ENCODE data around the gene FBXO21. TPM values are rescaled to one million over a fixed set of nuclear protein-coding genes. Genes with fewer than 3 reads are reported as not detected.

Gene FBXO21
- total and polyA plus RNA-seq, 8 donors: 7.4 to 494 (median 32.2) TPM

GRCh38 chr12:117192057-117192456 lies 1.8 kb upstream of the FBXO21 start:
- peak; percentile 25 to 37 for DNase-seq
- Histone ChIP-seq H3K27ac (no peak overlapping the region), H3K4me1 (peaks cover 15 to 32% (median 23%) of the 10 kb centered on the region in 4 donors), H3K9me3 (no peaks in the 10 kb centered on the region), H3K4me3 (no peak overlapping the region), H3K36me3 (peaks cover 0 to under 1% (median under 1%) of the 10 kb centered on the region in 4 donors), H3K27me3 (no peaks in the 10 kb centered on the region)
- intact Hi-C loops (cut with DNase I; ENCODE audit: low total_unique reads): no loop called here
- TF ChIP-seq EP300 (IDR thresholded peaks at IDR 0.05) (no peak), POLR2A (IDR thresholded peaks at IDR 0.05) (no peak), POLR2AphosphoS5 (IDR thresholded peaks at IDR 0.05) (no peak), CTCF (IDR thresholded peaks at IDR 0.05) (no peak)
- WGBS, 5 donors: 57 to 75% (median 65%) methylated on average over 2 of the region's 2 CpGs

GRCh38 chr12:117189725-117190209 lies 503 bp downstream of the FBXO21 start:
- Histone ChIP-seq H3K9me3 (no peaks in the 10 kb centered on the region), H3K4me1 (peaks cover 15 to 35% (median 26%) of the 10 kb centered on the region in 4 donors), H3K27me3 (no peaks in the 10 kb centered on the region), H3K4me3 (peak overlapping the region; percentile 74 to 96 (median 85)), H3K27ac (peak overlapping the region; percentile 80 to 95 (median 89)), H3K36me3 (peaks cover 12 to 23% (median 22%) of the 10 kb centered on the region in 4 donors)
- 0 to 1% (median 0%) methylated on average over 2 to 52 of the region's 52 CpGs for WGBS, 5 donors
- DNase-seq: peak; percentile 31 to 74
- TF ChIP-seq CTCF (IDR thresholded peaks at IDR 0.05): no peak
- TF ChIP-seq POLR2A (IDR thresholded peaks at IDR 0.05): no peak
- TF ChIP-seq EP300 (IDR thresholded peaks at IDR 0.05): no peak
- no peak for TF ChIP-seq POLR2AphosphoS5 (IDR thresholded peaks at IDR 0.05)
- intact Hi-C loops (cut with DNase I; ENCODE audit: low total_unique reads): no loop called here

GRCh38 chr12:117188961-117189724 lies 1.1 kb downstream of the FBXO21 start:
- DNase-seq: peak in 1 of 2 donors; percentile 79
- no peaks in the 10 kb centered on the region for H3K27me3 ChIP-seq
- H3K27ac ChIP-seq: peak overlapping the region; percentile 80 to 95 (median 89)
- H3K9me3 ChIP-seq: no peaks in the 10 kb centered on the region
- peaks cover 18 to 29% (median 29%) of the 10 kb centered on the region in 4 donors for H3K36me3 ChIP-seq
- no peak for TF ChIP-seq EP300 (IDR thresholded peaks at IDR 0.05)
- peak in 1 of 3 donors; percentile 18 for TF ChIP-seq POLR2AphosphoS5 (IDR thresholded peaks at IDR 0.05)
- 12 to 18% (median 13%) methylated on average over 25 of the region's 25 CpGs for WGBS, 5 donors
- intact Hi-C loops (cut with DNase I; ENCODE audit: low total_unique reads): no loop called here
- H3K4me3 ChIP-seq: peak overlapping the region; percentile 74 to 96 (median 85)
- H3K4me1 ChIP-seq: peaks cover 15 to 35% (median 26%) of the 10 kb centered on the region in 4 donors

GRCh38 chr12:117188121-117188665 lies 2.1 kb downstream of the FBXO21 start:
- peaks cover 26 to 39% (median 38%) of the 10 kb centered on the region in 4 donors for H3K36me3 ChIP-seq
- H3K27ac ChIP-seq: peak overlapping the region in 4 of 5 donors; percentile 1 to 89 (median 14)
- no peak for TF ChIP-seq CTCF (IDR thresholded peaks at IDR 0.05)
- TF ChIP-seq EP300 (IDR thresholded peaks at IDR 0.05): no peak
- no peak for TF ChIP-seq POLR2A (IDR thresholded peaks at IDR 0.05)
- no peaks in the 10 kb centered on the region for H3K9me3 ChIP-seq
- intact Hi-C loops (cut with DNase I; ENCODE audit: low total_unique reads): no loop called here
- 74 to 85% (median 81%) methylated on average over 12 of the region's 12 CpGs for WGBS, 5 donors
- peaks cover 15 to 35% (median 26%) of the 10 kb centered on the region in 4 donors for H3K4me1 ChIP-seq
- DNase-seq: no peak
- no peaks in the 10 kb centered on the region for H3K27me3 ChIP-seq
- H3K4me3 ChIP-seq: peak overlapping the region in 1 of 4 donors; percentile 74

Measured in stomach (tissue), 9 donors.